ENCODE data around the gene NCKAP1.

The NCKAP1 gene

GRCh38 chr2:182912518-182912915 is 125.7 kb downstream of the NCKAP1 start:
- H2BK12ac ChIP-seq (ENCODE audit: low read length), result no peak overlapping the region
- H2BK5ac ChIP-seq (ENCODE audit: low read length), result no peak overlapping the region
- no peak overlapping the region for H4K91ac ChIP-seq (ENCODE audit: low read depth, low read length, poor library complexity)
- no peaks in the 10 kb centered on the region for H3K79me1 ChIP-seq (ENCODE audit: low read depth, low read length)
- no peak for DNase-seq (ENCODE audit: low spot score)
- no peak overlapping the region for H4K8ac ChIP-seq (ENCODE audit: low read depth, low read length)
- no peak overlapping the region for H3K4ac ChIP-seq (ENCODE audit: low read length)
- no peaks in the 10 kb centered on the region for H3K27me3 ChIP-seq (ENCODE audit: control insufficient read depth in 3 of 3, insufficient read depth in 3 of 3, low read depth in 1 of 3, low read length in 3 of 3)
- no peak overlapping the region for H3K18ac ChIP-seq (ENCODE audit: low read length)
- H3K4me3 ChIP-seq (ENCODE audit: low read length in 2 of 2), result no peak overlapping the region
- no peaks in the 10 kb centered on the region for H3K9me3 ChIP-seq (replicated peaks in 1 of 2; ENCODE audit: control insufficient read depth in 2 of 2, insufficient read depth in 1 of 2, low read depth in 1 of 2, low read length in 2 of 2)
- H2AK5ac ChIP-seq (ENCODE audit: low read depth, low read length), result no peak overlapping the region
- H3K9ac ChIP-seq (ENCODE audit: low read depth, low read length, poor library complexity), result no peak overlapping the region
- H2BK120ac ChIP-seq (ENCODE audit: low read depth, low read length), result no peak overlapping the region
- H2BK15ac ChIP-seq (ENCODE audit: low read length), result no peak overlapping the region
- H3K23ac ChIP-seq (ENCODE audit: low read depth, low read length, poor library complexity), result no peak overlapping the region
- no CpG with 5 or more reads among the region's 3 CpGs for WGBS, 2 donors (ENCODE audit: extremely low coverage in 2 of 2, insufficient read length in 2 of 2, insufficient replicate concordance in 1 of 2)
- peaks cover 0 to 13% of the 10 kb centered on the region in 2 donors for H3K4me1 ChIP-seq (ENCODE audit: control insufficient read depth in 2 of 2, insufficient read depth in 1 of 2, low read depth in 1 of 2, low read length in 2 of 2)
- H2AFZ ChIP-seq (ENCODE audit: low read length), result no peak overlapping the region
- H3K27ac ChIP-seq (replicated peaks; ENCODE audit: low read length), result no peak overlapping the region
- peaks cover 12 to 63% of the 10 kb centered on the region in 2 donors for H3K36me3 ChIP-seq (replicated peaks in 1 of 2; ENCODE audit: control insufficient read depth in 2 of 2, insufficient read depth in 2 of 2, low read length in 2 of 2)
- H3K14ac ChIP-seq (ENCODE audit: low read length), result no peak overlapping the region
- no peak overlapping the region for H3K4me2 ChIP-seq (ENCODE audit: insufficient read depth, low read length, poor library complexity, severe bottlenecking)

- H4K8ac ChIP-seq (ENCODE audit: low read depth, low read length), result no peak overlapping the region
- no peaks in the 10 kb centered on the region for H3K27me3 ChIP-seq (ENCODE audit: control insufficient read depth in 3 of 3, insufficient read depth in 3 of 3, low read depth in 1 of 3, low read length in 3 of 3)
- no peak overlapping the region for H2AFZ ChIP-seq (ENCODE audit: low read length)
- no peak for DNase-seq (ENCODE audit: low spot score)
- H2BK120ac ChIP-seq (ENCODE audit: low read depth, low read length), result no peak overlapping the region
- H2BK12ac ChIP-seq (ENCODE audit: low read length), result no peak overlapping the region
- no peak overlapping the region for H3K23ac ChIP-seq (ENCODE audit: low read depth, low read length, poor library complexity)
- H3K79me1 ChIP-seq (ENCODE audit: low read depth, low read length), result no peaks in the 10 kb centered on the region
- H3K36me3 ChIP-seq (replicated peaks in 1 of 2; ENCODE audit: control insufficient read depth in 2 of 2, insufficient read depth in 2 of 2, low read length in 2 of 2), result peaks cover 12 to 57% of the 10 kb centered on the region in 2 donors
- H2AK5ac ChIP-seq (ENCODE audit: low read depth, low read length), result no peak overlapping the region
- H4K91ac ChIP-seq (ENCODE audit: low read depth, low read length, poor library complexity), result no peak overlapping the region
- no peak overlapping the region for H3K14ac ChIP-seq (ENCODE audit: low read length)
- H3K9me3 ChIP-seq (replicated peaks in 1 of 2; ENCODE audit: control insufficient read depth in 2 of 2, insufficient read depth in 1 of 2, low read depth in 1 of 2, low read length in 2 of 2), result no peaks in the 10 kb centered on the region
- H3K4me2 ChIP-seq (ENCODE audit: insufficient read depth, low read length, poor library complexity, severe bottlenecking), result no peak overlapping the region
- H3K18ac ChIP-seq (ENCODE audit: low read length), result no peak overlapping the region
- no peak overlapping the region for H3K4ac ChIP-seq (ENCODE audit: low read length)
- H3K9ac ChIP-seq (ENCODE audit: low read depth, low read length, poor library complexity), result no peak overlapping the region
- no CpG with 5 or more reads among the region's 2 CpGs for WGBS, 2 donors (ENCODE audit: extremely low coverage in 2 of 2, insufficient read length in 2 of 2, insufficient replicate concordance in 1 of 2)
- no peak overlapping the region for H2BK5ac ChIP-seq (ENCODE audit: low read length)
- H2BK15ac ChIP-seq (ENCODE audit: low read length), result no peak overlapping the region
- H3K4me3 ChIP-seq (ENCODE audit: low read length in 2 of 2), result no peak overlapping the region
- peaks cover 3 to 13% of the 10 kb centered on the region in 2 donors for H3K4me1 ChIP-seq (ENCODE audit: control insufficient read depth in 2 of 2, insufficient read depth in 1 of 2, low read depth in 1 of 2, low read length in 2 of 2)
- H3K27ac ChIP-seq (replicated peaks; ENCODE audit: low read length), result no peak overlapping the region
These were observed 126.3 kb downstream of the NCKAP1 start for GRCh38 chr2:182911813-182912517.

DNA sequence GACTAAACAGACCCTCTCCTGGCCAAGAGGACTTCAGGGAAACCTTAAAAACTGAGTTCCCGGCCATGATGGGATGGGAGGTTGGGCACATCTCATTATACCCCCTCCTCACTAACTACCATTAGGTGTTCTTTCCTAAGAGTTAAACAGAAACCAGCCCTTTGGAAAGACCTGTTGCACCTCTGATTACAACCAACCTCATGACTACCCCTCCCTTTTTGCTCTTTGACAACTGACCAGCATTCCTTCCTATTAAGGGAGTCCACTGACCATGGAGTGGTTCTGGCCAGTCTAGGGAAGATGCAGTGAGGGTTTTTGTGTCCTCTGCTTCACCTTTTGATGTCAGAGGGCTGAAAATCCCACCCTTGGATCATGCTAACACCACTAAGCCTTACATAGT is 127.3 kb downstream of the NCKAP1 start:
- Histone ChIP-seq H3K4me1 (ENCODE audit: control insufficient read depth in 2 of 2, insufficient read depth in 1 of 2, low read depth in 1 of 2, low read length in 2 of 2) (peaks cover 3 to 13% of the 10 kb centered on the region in 2 donors), H4K91ac (ENCODE audit: low read depth, low read length, poor library complexity) (no peak overlapping the region), H3K4me3 (ENCODE audit: low read length in 2 of 2) (no peak overlapping the region), H2BK120ac (ENCODE audit: low read depth, low read length) (no peak overlapping the region), H3K27ac (replicated peaks; ENCODE audit: low read length) (no peak overlapping the region), H3K4ac (ENCODE audit: low read length) (no peak overlapping the region), H3K4me2 (ENCODE audit: insufficient read depth, low read length, poor library complexity, severe bottlenecking) (no peak overlapping the region), H3K9ac (ENCODE audit: low read depth, low read length, poor library complexity) (no peak overlapping the region), H3K23ac (ENCODE audit: low read depth, low read length, poor library complexity) (no peak overlapping the region), H3K9me3 (replicated peaks in 1 of 2; ENCODE audit: control insufficient read depth in 2 of 2, insufficient read depth in 1 of 2, low read depth in 1 of 2, low read length in 2 of 2) (no peaks in the 10 kb centered on the region), H2AFZ (ENCODE audit: low read length) (no peak overlapping the region), H3K18ac (ENCODE audit: low read length) (no peak overlapping the region), H3K79me1 (ENCODE audit: low read depth, low read length) (no peaks in the 10 kb centered on the region), H3K14ac (ENCODE audit: low read length) (no peak overlapping the region), H2BK5ac (ENCODE audit: low read length) (no peak overlapping the region), H2BK15ac (ENCODE audit: low read length) (no peak overlapping the region), H3K36me3 (replicated peaks in 1 of 2; ENCODE audit: control insufficient read depth in 2 of 2, insufficient read depth in 2 of 2, low read length in 2 of 2) (peaks cover 12 to 47% of the 10 kb centered on the region in 2 donors), H2AK5ac (ENCODE audit: low read depth, low read length) (no peak overlapping the region), H4K8ac (ENCODE audit: low read depth, low read length) (no peak overlapping the region), H2BK12ac (ENCODE audit: low read length) (no peak overlapping the region), H3K27me3 (ENCODE audit: control insufficient read depth in 3 of 3, insufficient read depth in 3 of 3, low read depth in 1 of 3, low read length in 3 of 3) (no peaks in the 10 kb centered on the region)
- no CpG with 5 or more reads among the region's 1 CpG for WGBS, 2 donors (ENCODE audit: extremely low coverage in 2 of 2, insufficient read length in 2 of 2, insufficient replicate concordance in 1 of 2)
- DNase-seq (ENCODE audit: low spot score), result no peak

- Histone ChIP-seq H4K91ac (ENCODE audit: low read depth, low read length, poor library complexity) (no peak overlapping the region), H2AK5ac (ENCODE audit: low read depth, low read length) (no peak overlapping the region), H3K27ac (replicated peaks; ENCODE audit: low read length) (peak overlapping the region; percentile 62), H2AFZ (ENCODE audit: low read length) (no peak overlapping the region), H3K4ac (ENCODE audit: low read length) (no peak overlapping the region), H2BK120ac (ENCODE audit: low read depth, low read length) (no peak overlapping the region), H2BK5ac (ENCODE audit: low read length) (no peak overlapping the region), H2BK12ac (ENCODE audit: low read length) (no peak overlapping the region), H3K36me3 (replicated peaks in 1 of 2; ENCODE audit: control insufficient read depth in 2 of 2, insufficient read depth in 2 of 2, low read length in 2 of 2) (peaks cover 6 to 15% of the 10 kb centered on the region in 2 donors), H3K4me1 (ENCODE audit: control insufficient read depth in 2 of 2, insufficient read depth in 1 of 2, low read depth in 1 of 2, low read length in 2 of 2) (peaks cover 3 to 7% of the 10 kb centered on the region in 2 donors), H3K4me3 (ENCODE audit: low read length in 2 of 2) (no peak overlapping the region), H3K18ac (ENCODE audit: low read length) (no peak overlapping the region), H3K4me2 (ENCODE audit: insufficient read depth, low read length, poor library complexity, severe bottlenecking) (no peak overlapping the region), H3K23ac (ENCODE audit: low read depth, low read length, poor library complexity) (no peak overlapping the region), H3K9me3 (replicated peaks in 1 of 2; ENCODE audit: control insufficient read depth in 2 of 2, insufficient read depth in 1 of 2, low read depth in 1 of 2, low read length in 2 of 2) (no peaks in the 10 kb centered on the region), H2BK15ac (ENCODE audit: low read length) (no peak overlapping the region), H4K8ac (ENCODE audit: low read depth, low read length) (no peak overlapping the region), H3K14ac (ENCODE audit: low read length) (no peak overlapping the region), H3K9ac (ENCODE audit: low read depth, low read length, poor library complexity) (no peak overlapping the region), H3K27me3 (ENCODE audit: control insufficient read depth in 3 of 3, insufficient read depth in 3 of 3, low read depth in 1 of 3, low read length in 3 of 3) (no peaks in the 10 kb centered on the region), H3K79me1 (ENCODE audit: low read depth, low read length) (no peaks in the 10 kb centered on the region)
- DNase-seq (ENCODE audit: low spot score), result no peak
- WGBS, 2 donors (ENCODE audit: extremely low coverage in 2 of 2, insufficient read length in 2 of 2, insufficient replicate concordance in 1 of 2), result no CpG with 5 or more reads among the region's 7 CpGs
These were observed 131.0 kb downstream of the NCKAP1 start for GRCh38 chr2:182907081-182907830.
